Activated CD8-positive, alpha-beta T cell treated with anti-CD3 and anti-CD28 coated beads, Interleukin-2, amount 10 ng/mL, durations not matched to agents 7 days and 5 days (primary cell): Measurements from ENCODE around the gene GANAB. TPM values are rescaled to one million over a fixed set of nuclear protein-coding genes. Genes with fewer than 3 reads are reported as not detected.
A peak's percentile ranks its signal among the peaks of the same experiment; 100 is the strongest.
"Not testable (repeated sequence)": the region's sequence is repeated elsewhere in the genome, so short reads cannot be mapped to it uniquely, and the experiment has no call there.

Experiments
- ATAC-seq: fragments of 150-1000 bp; cut with Tn5 transposase; one replicate; pipeline ENCODE4 v1.10.0; 2021; ENCODE audit warnings: moderate library complexity
- CTCF ChIA-PET: fragments of 350-600 bp; sonication (Branson Sonifier 250); formaldehyde crosslinking; loops from one replicate; lab custom pipeline; 2021; ENCODE audit warnings: antibody characterized with exemption; lab: Charles Lee
- POLR2A ChIA-PET: fragments of 350-600 bp; sonication (Branson Sonifier 250); formaldehyde crosslinking; loops from one replicate; lab custom pipeline; 2021; ENCODE audit warnings: antibody characterized with exemption; lab: Charles Lee
- DNase-seq: peaks from one replicate; pipeline ENCODE4 v3.0.0-alpha.2; 2020
- H3K27ac Mint-ChIP-seq: one replicate; pipeline ENCODE4 v1.8.0; 2021; ENCODE audit warnings: mild to moderate bottlenecking, mixed read lengths
- H3K27me3 Mint-ChIP-seq: one replicate; pipeline ENCODE4 v1.8.0; 2021; ENCODE audit warnings: low read depth, mixed read lengths
- H3K36me3 Mint-ChIP-seq: one replicate; pipeline ENCODE4 v1.8.0; 2021; ENCODE audit warnings: low read depth, mixed read lengths
- H3K4me1 Mint-ChIP-seq: one replicate; pipeline ENCODE4 v1.8.0; 2021; ENCODE audit warnings: low read depth, mixed read lengths
- H3K4me3 Mint-ChIP-seq: one replicate; pipeline ENCODE4 v1.8.0; 2021; ENCODE audit warnings: mild to moderate bottlenecking, mixed read lengths
- H3K9me3 Mint-ChIP-seq: one replicate; pipeline ENCODE4 v1.8.0; 2022; ENCODE audit warnings: mixed read lengths; ENCODE audit not compliant: insufficient read depth
- total RNA-seq, 2 experiments: library from RNA; stranded (reverse); gene quantifications; one replicate each; pipeline ENCODE4 v1.2.3, GENCODE V29; 2021

Gene GANAB
- total RNA-seq, 2 experiments from 2014 or later = 297 to 310 TPM

- peak overlapping the region; percentile 87 for H3K4me3 Mint-ChIP-seq
- H3K27me3 Mint-ChIP-seq = no peaks in the 10 kb centered on the region
- peaks cover 26% of the 10 kb centered on the region for H3K4me1 Mint-ChIP-seq
- ChIA-PET POLR2A (interaction anchor here (0.6 to 2.1 kb wide), 23 partner anchors 9 to 189 kb away, joined by 3 to 27 read pairs (median 5); partner anchors contain the start of genes B3GAT3, C11orf98, CSKMT and HNRNPUL2), CTCF (interaction anchor here (1.0 to 1.4 kb wide), 5 partner anchors 8 to 258 kb away, joined by 3 to 10 read pairs (median 4); partner anchors contain the start of genes C11orf98, CSKMT and TUT1)
- no peak for DNase-seq
- peak; percentile 7 for ATAC-seq
- H3K36me3 Mint-ChIP-seq = peaks cover 25% of the 10 kb centered on the region
- H3K27ac Mint-ChIP-seq = peak overlapping the region; percentile 91
- H3K9me3 Mint-ChIP-seq = no peaks in the 10 kb centered on the region
Measured at GRCh38 chr11:62652161-62653006, 6.0 kb upstream of the GANAB start.

GRCh38 chr11:62650283-62650682, 3.9 kb upstream of the GANAB start:
- not testable (repeated sequence) for H3K4me3 Mint-ChIP-seq, ATAC-seq, DNase-seq, H3K27me3 Mint-ChIP-seq, H3K27ac Mint-ChIP-seq, H3K9me3 Mint-ChIP-seq
- ChIA-PET CTCF (interaction anchor here (1.0 to 1.4 kb wide), 3 partner anchors 15 to 58 kb away, joined by 3 read pairs; partner anchors contain the start of genes C11orf98 and CSKMT), POLR2A (interaction anchor here (1.1 to 8.9 kb wide), 2 partner anchors 15 to 58 kb away, joined by 3 to 76 read pairs; partner anchors contain the start of genes C11orf98, CSKMT and GNG3)
- Mint-ChIP-seq H3K36me3 (peaks cover 33% of the 10 kb centered on the region), H3K4me1 (peaks cover 34% of the 10 kb centered on the region)

DNA sequence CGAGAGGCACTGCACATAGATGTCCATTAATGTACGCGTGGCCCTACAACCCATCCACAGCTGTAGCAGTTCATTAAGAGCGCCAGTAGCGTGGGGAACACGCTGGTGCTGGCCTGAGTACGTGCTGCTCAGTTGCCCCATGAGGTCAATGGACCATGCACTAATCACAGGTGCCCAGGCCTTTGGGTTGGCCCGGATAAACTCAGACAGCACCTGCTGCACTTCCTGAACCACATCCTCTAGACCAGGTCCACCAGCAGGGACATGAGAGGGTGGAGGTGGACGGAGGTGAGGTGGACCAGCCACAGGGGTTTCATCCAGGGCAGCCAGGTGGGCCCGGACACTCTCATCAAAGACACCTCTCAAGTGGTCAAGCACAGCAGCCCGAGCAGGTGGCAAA, 3.1 kb upstream of the GANAB start:
- no peak for DNase-seq
- peaks cover 37% of the 10 kb centered on the region for H3K36me3 Mint-ChIP-seq
- no peaks in the 10 kb centered on the region for H3K27me3 Mint-ChIP-seq
- ATAC-seq = no peak
- H3K27ac Mint-ChIP-seq = no peak overlapping the region
- no peaks in the 10 kb centered on the region for H3K9me3 Mint-ChIP-seq
- CTCF ChIA-PET = interaction anchor here (1.0 to 1.6 kb wide), 2 partner anchors 56 to 157 kb away, joined by 3 read pairs; no protein-coding TSS in a partner anchor
- POLR2A ChIA-PET = interaction anchor here (1.1 to 8.9 kb wide), 4 partner anchors 16 to 191 kb away, joined by 3 to 76 read pairs (median 7); partner anchors contain the start of genes C11orf98, CSKMT, EML3 and LBHD1
- no peak overlapping the region for H3K4me3 Mint-ChIP-seq
- peaks cover 37% of the 10 kb centered on the region for H3K4me1 Mint-ChIP-seq

DNA sequence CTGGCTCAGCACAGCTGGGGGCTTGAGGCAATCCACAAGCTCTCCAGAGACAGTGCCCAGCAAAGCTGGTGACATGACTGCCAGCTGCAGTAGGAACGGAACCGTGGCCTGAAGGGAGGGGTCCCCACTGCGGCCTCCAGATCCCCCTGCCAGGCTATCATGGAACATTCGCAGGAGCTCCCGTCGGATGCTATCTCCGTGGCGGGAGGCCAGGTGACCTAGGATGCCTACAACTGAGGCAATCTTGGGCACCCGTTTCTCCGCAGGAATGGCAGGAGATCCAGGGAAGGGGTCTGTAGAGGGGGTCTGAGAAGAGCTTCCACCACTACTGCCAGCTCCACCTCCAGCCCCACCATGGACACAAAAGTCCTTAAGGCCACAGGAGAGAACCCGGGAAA, 2.6 kb upstream of the GANAB start:
- H3K27ac Mint-ChIP-seq = no peak overlapping the region
- ATAC-seq (no peak), DNase-seq (no peak)
- peaks cover 42% of the 10 kb centered on the region for H3K36me3 Mint-ChIP-seq
- ChIA-PET POLR2A (interaction anchor here (1.1 to 8.9 kb wide), 5 partner anchors 16 to 192 kb away, joined by 3 to 76 read pairs (median 5); partner anchors contain the start of genes B3GAT3, C11orf98, CSKMT and EML3), CTCF (interaction anchor here (1.0 to 1.6 kb wide), 2 partner anchors 56 to 157 kb away, joined by 3 read pairs; no protein-coding TSS in a partner anchor)
- H3K27me3 Mint-ChIP-seq = no peaks in the 10 kb centered on the region
- H3K9me3 Mint-ChIP-seq = no peaks in the 10 kb centered on the region
- no peak overlapping the region for H3K4me3 Mint-ChIP-seq
- peaks cover 35% of the 10 kb centered on the region for H3K4me1 Mint-ChIP-seq

DNA sequence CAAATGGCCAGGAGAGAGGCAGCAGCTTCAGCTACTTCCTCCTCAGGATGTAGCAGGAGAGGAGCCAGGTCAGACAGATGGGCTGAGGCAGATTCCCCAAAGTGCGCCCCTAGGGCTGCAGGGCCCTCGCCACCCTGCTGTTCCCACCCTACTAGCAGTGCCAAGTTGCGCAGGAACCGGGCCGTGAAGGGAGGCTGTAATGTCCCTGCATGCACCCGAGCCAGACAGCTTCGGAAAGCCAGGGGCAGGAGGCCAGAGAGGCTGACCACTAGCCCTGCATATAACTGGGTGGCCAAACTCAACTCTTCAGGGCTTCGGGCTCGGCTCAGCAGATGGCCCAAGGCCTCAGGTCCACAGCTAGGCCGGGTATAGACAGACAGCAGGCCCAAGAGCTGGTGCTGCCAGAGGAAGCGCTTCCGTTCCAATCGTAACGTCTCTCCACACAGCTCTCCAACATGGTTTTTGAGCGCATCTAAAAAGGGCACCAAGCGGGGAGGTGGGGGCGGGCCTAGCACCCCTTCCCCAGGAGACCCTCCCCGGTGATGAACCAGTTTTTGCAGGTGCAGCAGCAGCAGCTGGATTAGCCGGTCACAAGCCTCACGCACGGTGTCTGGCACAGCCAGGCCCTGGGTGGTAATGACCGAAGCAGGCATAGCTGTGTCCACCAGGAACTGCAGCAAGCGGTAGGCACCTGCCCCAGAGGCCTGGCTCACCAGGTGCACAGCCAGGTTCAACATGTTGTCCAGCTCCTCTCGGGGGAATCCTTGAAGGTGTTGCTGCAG, 2.0 kb upstream of the GANAB start:
- ChIA-PET CTCF (interaction anchor here (1.6 kb wide), 1 partner anchor 55 kb away, joined by 3 read pairs; no protein-coding TSS in a partner anchor), POLR2A (interaction anchor here (0.7 to 8.9 kb wide), 7 partner anchors 17 to 193 kb away, joined by 3 to 76 read pairs (median 3); partner anchors contain the start of genes B3GAT3, C11orf98, CSKMT and EML3)
- H3K36me3 Mint-ChIP-seq = peaks cover 43% of the 10 kb centered on the region
- no peak overlapping the region for H3K4me3 Mint-ChIP-seq
- H3K4me1 Mint-ChIP-seq = peaks cover 32% of the 10 kb centered on the region
- DNase-seq (no peak), ATAC-seq (no peak)
- H3K9me3 Mint-ChIP-seq = no peaks in the 10 kb centered on the region
- H3K27me3 Mint-ChIP-seq = no peaks in the 10 kb centered on the region
- H3K27ac Mint-ChIP-seq = peak overlapping the region; percentile 43

DNA sequence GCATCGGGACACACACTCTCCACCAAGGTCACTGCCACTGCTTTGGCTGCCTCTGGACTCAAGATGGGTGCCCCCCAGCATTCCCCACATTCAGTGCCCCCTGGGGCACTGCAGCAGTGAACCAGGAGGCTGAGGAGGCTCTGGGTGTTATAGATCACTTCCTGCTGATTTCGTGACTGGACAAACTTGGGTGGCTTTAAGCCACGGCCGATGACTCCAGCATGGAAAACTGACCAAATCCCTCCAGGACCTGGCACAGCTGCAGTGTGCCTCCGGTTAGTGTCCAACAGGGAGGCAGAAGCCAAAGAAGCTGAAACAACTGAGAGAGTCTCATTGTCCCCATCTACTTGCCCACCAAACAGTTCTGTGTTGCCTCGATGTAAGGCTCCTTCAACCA, 1.2 kb upstream of the GANAB start:
- H3K4me3 Mint-ChIP-seq = no peak overlapping the region
- ChIA-PET CTCF (no interaction called here), POLR2A (interaction anchor here (0.7 to 8.9 kb wide), 7 partner anchors 9 to 74 kb away, joined by 3 to 76 read pairs (median 9); partner anchors contain the start of genes C11orf98, CSKMT, LBHD1 and TUT1)
- H3K27me3 Mint-ChIP-seq = no peaks in the 10 kb centered on the region
- no peaks in the 10 kb centered on the region for H3K9me3 Mint-ChIP-seq
- H3K4me1 Mint-ChIP-seq = peaks cover 34% of the 10 kb centered on the region
- peaks cover 46% of the 10 kb centered on the region for H3K36me3 Mint-ChIP-seq
- DNase-seq = no peak
- no peak for ATAC-seq
- peak overlapping the region; percentile 43 for H3K27ac Mint-ChIP-seq

DNA sequence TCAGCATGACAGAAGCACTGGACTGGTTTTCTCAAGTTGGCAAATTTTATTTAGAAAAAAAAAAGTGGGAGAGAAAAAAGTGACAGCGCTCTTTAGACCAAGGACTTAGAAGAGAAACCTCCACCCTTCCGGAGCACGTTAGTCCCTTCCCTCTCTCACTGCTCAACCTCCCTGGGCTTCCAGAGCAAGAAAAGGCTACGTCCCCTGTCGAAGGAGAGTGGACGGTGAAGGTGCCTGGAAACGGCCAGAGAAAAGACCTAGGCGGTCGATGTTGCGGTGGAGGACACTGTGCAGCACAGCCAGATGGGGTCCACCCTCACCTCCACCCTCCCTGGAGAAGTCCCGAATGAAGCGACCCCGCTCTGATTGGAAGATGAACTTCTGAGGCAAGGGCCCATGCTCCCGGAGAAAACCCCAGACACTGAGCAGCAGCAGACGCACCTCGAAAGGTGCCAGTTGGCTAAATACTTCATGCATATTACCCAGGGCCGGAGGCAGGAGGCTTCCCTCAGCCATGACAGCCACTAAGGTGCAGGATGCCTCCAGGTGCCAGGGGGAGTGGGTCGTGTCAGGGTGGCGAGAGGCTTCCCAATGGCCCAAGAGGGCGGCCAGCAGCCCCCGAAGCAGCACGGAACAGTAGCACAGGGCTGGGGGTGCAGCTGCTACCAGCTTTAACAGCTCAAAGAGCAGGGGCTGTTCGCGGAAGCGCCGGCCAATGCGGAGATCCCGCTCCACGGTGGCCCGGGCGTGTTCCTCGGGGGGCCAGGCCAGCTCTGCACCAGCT, 604 bp upstream of the GANAB start:
- H3K4me3 Mint-ChIP-seq = peak overlapping the region; percentile 99
- ChIA-PET POLR2A (interaction anchor here (1.0 to 8.9 kb wide), 9 partner anchors 10 to 194 kb away, joined by 3 to 76 read pairs (median 6); partner anchors contain the start of genes B3GAT3, C11orf98, CSKMT and HNRNPUL2), CTCF (interaction anchor here (1.6 kb wide), 1 partner anchor 55 kb away, joined by 10 read pairs; the partner anchor contains the start of gene TUT1)
- peak; percentile 2 for ATAC-seq
- H3K27ac Mint-ChIP-seq = peak overlapping the region; percentile 96
- H3K9me3 Mint-ChIP-seq = no peaks in the 10 kb centered on the region
- H3K4me1 Mint-ChIP-seq = peaks cover 30% of the 10 kb centered on the region
- H3K27me3 Mint-ChIP-seq = no peaks in the 10 kb centered on the region
- peaks cover 44% of the 10 kb centered on the region for H3K36me3 Mint-ChIP-seq
- no peak for DNase-seq

GRCh38 chr11:62645671-62645945, 805 bp downstream of the GANAB start:
- Mint-ChIP-seq H3K36me3 (peaks cover 49% of the 10 kb centered on the region), H3K27me3 (no peaks in the 10 kb centered on the region), H3K4me3 (peak overlapping the region; percentile 99), H3K27ac (peak overlapping the region; percentile 96), H3K9me3 (no peaks in the 10 kb centered on the region), H3K4me1 (peaks cover 36% of the 10 kb centered on the region)
- peak; percentile 1 for ATAC-seq
- CTCF ChIA-PET = interaction anchor here (0.7 to 1.6 kb wide), 3 partner anchors 54 to 250 kb away, joined by 3 to 10 read pairs (median 3); partner anchors contain the start of gene TUT1
- DNase-seq = no peak
- POLR2A ChIA-PET = interaction anchor here (0.7 to 8.9 kb wide), 10 partner anchors 11 to 196 kb away, joined by 3 to 76 read pairs (median 6); partner anchors contain the start of genes B3GAT3, C11orf98, CSKMT and TMEM223

- Mint-ChIP-seq H3K9me3 (no peaks in the 10 kb centered on the region), H3K27ac (peak overlapping the region; percentile 34), H3K27me3 (no peaks in the 10 kb centered on the region), H3K4me3 (peak overlapping the region; percentile 45), H3K36me3 (peaks cover 52% of the 10 kb centered on the region), H3K4me1 (peaks cover 44% of the 10 kb centered on the region)
- no peak for DNase-seq
- ChIA-PET POLR2A (interaction anchor here (0.6 to 8.9 kb wide), 7 partner anchors 10 to 89 kb away, joined by 3 to 76 read pairs (median 4); partner anchors contain the start of genes C11orf98, CSKMT and TUT1), CTCF (interaction anchor here (0.6 to 1.2 kb wide), 4 partner anchors 9 to 188 kb away, joined by 3 to 4 read pairs (median 3); partner anchors contain the start of genes INTS5 and STX5)
- no peak for ATAC-seq
Measured at GRCh38 chr11:62644220-62644619, 2.2 kb downstream of the GANAB start.

- H3K4me1 Mint-ChIP-seq = peaks cover 19% of the 10 kb centered on the region
- H3K27me3 Mint-ChIP-seq = no peaks in the 10 kb centered on the region
- CTCF ChIA-PET = no interaction called here
- no peak for ATAC-seq
- H3K4me3 Mint-ChIP-seq = no peak overlapping the region
- no peak for DNase-seq
- peak overlapping the region; percentile 13 for H3K27ac Mint-ChIP-seq
- H3K9me3 Mint-ChIP-seq = no peaks in the 10 kb centered on the region
- H3K36me3 Mint-ChIP-seq = peaks cover 83% of the 10 kb centered on the region
- POLR2A ChIA-PET = no interaction called here
Measured at GRCh38 chr11:62632492-62632891, 13.9 kb downstream of the GANAB start.
